ENCODE results near the gene COX4I2. TPM values are rescaled to one million over a fixed set of nuclear protein-coding genes. Genes with fewer than 3 reads are reported as not detected.

COX4I2 gene
- total and polyA plus RNA-seq, 2 of the 8 experiments (the other 6 are each of a cell fraction or from before 2014, with no cell fraction given), result 0.26 TPM; not detected in 1

GRCh38 chr20:31604567-31605030 is 33.1 kb upstream of the COX4I2 start:
- H3K79me1 ChIP-seq (ENCODE audit: low read depth, low read length), result no peaks in the 10 kb centered on the region
- peaks cover 0 to 4% (median 0%) of the 10 kb centered on the region in 4 experiments; a peak in 2 of 7 replicates for H3K27me3 ChIP-seq (replicated peaks in 1 of 4; ENCODE audit: control insufficient read depth in 3 of 4, extremely low read depth in 1 of 4, insufficient read depth in 3 of 4, low read length in 3 of 4)
- H2BK20ac ChIP-seq (ENCODE audit: low read length), result no peak overlapping the region
- 8% methylated on average over 14 of the region's 14 CpGs; no CpG with 5 or more reads in 1 of the 2 experiments for WGBS, 2 experiments (ENCODE audit: extremely low coverage in 1 of 2, insufficient coverage in 1 of 2, insufficient read length in 1 of 2, insufficient replicate concordance in 2 of 2, low coverage in 1 of 2, low lambda C conversion rate in 2 of 2, missing lambda C conversion rate in 1 of 2)
- H2BK12ac ChIP-seq (ENCODE audit: low read depth, low read length), result peak overlapping the region; percentile 60
- peak overlapping the region; percentile 90; the same call in 1 of the 2 replicates for H4K8ac ChIP-seq (ENCODE audit: extremely low read depth, insufficient read depth, low read length)
- peak overlapping the region; percentile 64; the same call in 1 of the 2 replicates for H3K27ac ChIP-seq (ENCODE audit: low read depth, low read length)
- peak overlapping the region in 3 of 4 experiments; percentile 42 to 73 (median 66); a peak in 4 of 7 replicates for H3K9ac ChIP-seq (replicated peaks in 1 of 4; ENCODE audit: extremely low read depth in 1 of 4, low read depth in 3 of 4, low read length in 3 of 4)
- H2AK5ac ChIP-seq (ENCODE audit: low read depth, low read length), result no peak overlapping the region
- peaks cover 0 to 11% (median 0%) of the 10 kb centered on the region in 4 experiments; a peak in 1 of 8 replicates for H3K36me3 ChIP-seq (ENCODE audit: control insufficient read depth in 2 of 4, insufficient read depth in 4 of 4, low read length in 3 of 4)
- ChIA-PET POLR2A (ENCODE audit: partially characterized antibody) (interaction anchor here (0.8 to 26.1 kb wide), 12 partner anchors 8 to 134 kb away, joined by 3 to 1033 read pairs (median 8); partner anchors contain the start of genes BCL2L1 and TPX2), CTCF (ENCODE audit: partially characterized antibody) (interaction anchor here (0.8 to 32.8 kb wide), 8 partner anchors 7 to 119 kb away, joined by 3 to 1559 read pairs (median 6); no protein-coding TSS in a partner anchor)
- peak overlapping the region; percentile 54 for H4K91ac ChIP-seq (replicated peaks; ENCODE audit: insufficient read length, low read length)
- no peak overlapping the region for H3K56ac ChIP-seq (replicated peaks; ENCODE audit: insufficient read length, low read depth, low read length)
- no peak overlapping the region for H2AFZ ChIP-seq (ENCODE audit: low read length)
- H3K79me2 ChIP-seq (ENCODE audit: control insufficient read depth in 1 of 2, insufficient read depth in 2 of 2, low read length in 2 of 2), result peaks cover 8 to 20% of the 10 kb centered on the region in 2 experiments; a peak in 3 of 4 replicates
- no peak overlapping the region for H3K23ac ChIP-seq (ENCODE audit: insufficient read length)
- TF ChIP-seq HDAC2 (IDR thresholded peaks at IDR 0.05; ENCODE audit: borderline replicate concordance in 1 of 2, low read depth in 2 of 2, low read length in 2 of 2) (0 out of 4 replicates have a peak, but pooled peaks of 1 of the 2 experiments have one; percentile 3), GABPA (IDR thresholded peaks at IDR 0.05; ENCODE audit: borderline replicate concordance, insufficient read depth, low read length) (no peak), KDM1A (IDR thresholded peaks at IDR 0.05; ENCODE audit: borderline replicate concordance, low read length) (peak; percentile 91), ATF2 (IDR thresholded peaks at IDR 0.05; ENCODE audit: low read length) (0 out of 2 replicates have a peak, but pooled peaks have one; percentile 17), ZNF274 (IDR thresholded peaks at IDR 0.05; ENCODE audit: borderline replicate concordance, extremely low read depth, low read length) (no peak), SP2 (IDR thresholded peaks at IDR 0.05; ENCODE audit: low read length) (no peak)
- DNase-seq (ENCODE audit: low read depth in 1 of 2, low spot score in 2 of 2) (no peak), FAIRE-seq (no peak)
- H3K4me2 ChIP-seq (ENCODE audit: insufficient read depth in 1 of 2, low read depth in 2 of 2, low read length in 2 of 2), result peak overlapping the region; percentile 80 to 88
- peaks cover 10% of the 10 kb centered on the region for H3K23me2 ChIP-seq (ENCODE audit: low read depth, low read length)
- peak overlapping the region; percentile 78; the same call in 1 of the 2 replicates for H2BK5ac ChIP-seq (ENCODE audit: low read depth, low read length)
- H4K20me1 ChIP-seq (replicated peaks in 1 of 2; ENCODE audit: control insufficient read depth in 1 of 2, insufficient read depth in 2 of 2, low read length in 2 of 2), result peaks cover 0 to 9% of the 10 kb centered on the region in 2 experiments
- H2BK120ac ChIP-seq (replicated peaks; ENCODE audit: low read depth, low read length), result peak overlapping the region; percentile 12
- H3K4me1 ChIP-seq (replicated peaks in 1 of 4; ENCODE audit: control insufficient read depth in 3 of 4, insufficient read depth in 4 of 4, low read length in 3 of 4), result peaks cover 19 to 36% (median 26%) of the 10 kb centered on the region in 4 experiments
- peak overlapping the region; percentile 46 for H4K5ac ChIP-seq (ENCODE audit: insufficient read length, low read depth, low read length)
- H3K18ac ChIP-seq (ENCODE audit: extremely low read depth, low read length), result peak overlapping the region; percentile 78; the same call in 1 of the 2 replicates
- H2BK15ac ChIP-seq (ENCODE audit: low read length), result no peak overlapping the region
- peak overlapping the region; percentile 71 for H3K4ac ChIP-seq (replicated peaks; ENCODE audit: insufficient read length, low read depth, low read length)
- no peak overlapping the region for H3K14ac ChIP-seq (ENCODE audit: insufficient read length)
- H3K9me3 ChIP-seq (ENCODE audit: insufficient read depth in 2 of 2, low read depth in 1 of 2, low read length in 1 of 2), result no peaks in the 10 kb centered on the region
- H3K4me3 ChIP-seq (ENCODE audit: extremely low read depth in 1 of 4, insufficient read depth in 2 of 4, low read depth in 3 of 4, low read length in 4 of 4), result peak overlapping the region; percentile 72 to 99 (median 88)

Measured in H1 (cell line).